Activated CD4-positive, alpha-beta T cell treated with anti-CD3 and anti-CD28 coated beads, Interleukin-2, Interleukin-6, amounts not matched to agents 100 ng/mL and 50 ng/mL, durations not matched to agents 16 hours and 8 hours (primary cell): ENCODE data around the gene CCDC124.

ENCODE experiments used
- DNase-seq: peaks from one replicate; pipeline ENCODE4 v3.0.0-alpha.2; 2020

The CCDC124 gene

DNA sequence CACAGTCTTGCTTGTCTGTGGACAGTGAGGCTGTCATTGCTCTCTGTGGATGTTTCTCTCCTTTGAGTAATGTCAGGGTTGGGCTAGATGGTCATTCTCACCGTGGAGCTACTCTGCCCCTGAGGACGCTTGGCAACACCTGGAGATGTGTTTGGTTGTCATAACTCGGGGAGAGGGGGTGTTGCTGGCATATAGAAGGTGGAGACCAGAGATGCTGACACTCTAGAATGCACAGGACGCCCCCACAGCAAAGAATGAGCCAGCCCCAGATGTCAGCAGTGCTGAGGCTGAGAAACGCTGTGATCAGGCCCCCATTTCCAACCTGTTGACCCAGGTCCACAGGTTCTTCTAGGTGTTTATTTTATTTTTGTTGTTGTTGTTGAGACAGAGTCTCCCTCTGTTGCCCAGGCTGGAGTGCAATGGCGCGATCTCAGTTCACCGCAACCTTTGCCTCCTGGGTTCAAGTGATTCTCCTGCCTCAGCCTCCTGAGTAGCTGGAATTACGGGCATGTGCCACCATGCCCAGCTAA lies 4.6 kb downstream of the CCDC124 start:
- DNase-seq, result no peak

DNA sequence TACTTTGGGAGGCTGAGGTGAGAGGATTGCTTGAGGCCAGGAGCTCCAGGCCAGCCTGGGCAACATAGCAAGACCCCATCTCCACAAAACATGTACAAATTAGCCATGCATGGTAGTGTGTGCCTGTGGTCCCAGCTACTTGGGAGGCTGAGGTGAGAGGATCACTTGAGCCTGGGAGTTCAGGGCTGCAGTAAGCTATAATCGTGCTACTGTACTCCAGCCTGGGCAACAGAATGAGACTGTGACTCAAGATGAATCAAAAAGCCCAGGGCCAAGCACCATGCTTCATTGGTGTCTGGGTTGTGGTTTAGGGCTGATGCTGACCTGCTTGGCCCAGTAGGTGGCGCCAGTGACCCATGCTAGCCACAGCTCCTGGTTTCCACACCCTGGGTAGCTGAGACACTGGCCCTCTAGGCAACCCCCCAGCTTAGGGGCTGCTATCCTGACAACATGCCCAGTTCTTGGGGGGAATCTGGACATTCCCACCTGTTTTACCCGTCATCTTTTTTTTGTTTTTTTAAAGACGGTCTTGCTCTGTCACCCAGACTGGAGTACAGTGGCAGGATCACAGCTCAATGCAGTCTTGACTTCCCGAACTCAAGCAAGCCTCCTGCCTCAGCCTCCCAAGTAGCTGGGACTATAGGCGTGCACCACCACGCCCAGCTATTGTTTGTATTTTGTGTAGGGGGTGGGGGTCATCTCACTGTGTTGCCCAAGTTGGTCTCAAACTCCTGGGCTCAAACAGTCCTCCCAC lies 5.5 kb downstream of the CCDC124 start:
- peak; percentile 87 for DNase-seq

DNA sequence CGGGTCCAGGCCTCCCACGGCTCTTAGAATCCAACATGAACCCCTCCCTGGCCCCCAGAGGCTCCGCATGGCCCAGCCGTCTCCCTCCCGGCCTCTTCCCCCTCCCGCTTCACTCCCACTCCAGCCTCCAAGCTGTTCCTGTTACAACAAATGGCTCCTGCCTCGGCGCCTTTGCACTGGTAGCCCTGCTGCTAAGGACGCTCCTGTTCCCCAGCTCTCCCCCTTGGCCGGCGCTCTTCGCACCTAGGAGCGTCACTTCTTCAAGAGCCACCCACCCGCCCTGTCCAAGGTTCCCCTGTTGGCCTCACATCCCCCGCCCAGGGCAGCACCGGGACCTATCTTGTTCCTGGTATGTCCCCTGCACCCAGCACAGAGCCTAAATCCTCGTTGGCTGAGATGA lies 9.4 kb downstream of the CCDC124 start:
- DNase-seq, result no peak

DNA sequence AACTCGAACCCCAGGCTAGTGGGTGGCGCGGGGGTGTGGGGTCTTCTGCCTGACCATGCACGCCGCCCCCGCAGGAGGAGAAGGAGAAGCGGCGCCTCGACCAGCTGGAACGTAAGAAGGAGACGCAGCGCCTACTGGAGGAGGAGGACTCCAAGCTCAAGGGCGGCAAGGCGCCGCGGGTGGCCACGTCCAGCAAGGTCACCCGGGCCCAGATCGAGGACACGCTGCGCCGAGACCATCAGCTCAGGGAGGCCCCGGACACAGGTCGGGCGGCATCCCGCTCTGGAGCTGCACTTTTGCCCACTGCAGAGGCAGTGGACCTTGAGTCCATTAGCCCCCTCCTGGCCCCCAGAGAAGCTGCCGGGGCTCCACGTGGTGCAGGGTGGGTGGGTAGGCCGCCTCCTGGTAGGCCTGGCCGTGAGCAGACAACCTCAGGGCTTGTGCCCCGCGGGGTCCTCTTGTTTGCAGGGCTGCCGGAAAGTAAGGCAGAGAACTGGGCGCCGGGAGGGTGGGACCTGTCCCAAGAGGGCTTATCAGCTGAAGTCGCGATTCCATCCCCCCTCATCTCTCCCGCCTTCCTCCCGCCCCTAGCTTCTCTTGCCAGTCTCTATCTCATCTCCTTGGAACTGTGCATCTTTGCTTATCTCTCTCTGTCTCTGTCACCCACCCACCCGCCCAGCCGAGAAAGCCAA lies 9.9 kb downstream of the CCDC124 start:
- DNase-seq, result no peak

DNA sequence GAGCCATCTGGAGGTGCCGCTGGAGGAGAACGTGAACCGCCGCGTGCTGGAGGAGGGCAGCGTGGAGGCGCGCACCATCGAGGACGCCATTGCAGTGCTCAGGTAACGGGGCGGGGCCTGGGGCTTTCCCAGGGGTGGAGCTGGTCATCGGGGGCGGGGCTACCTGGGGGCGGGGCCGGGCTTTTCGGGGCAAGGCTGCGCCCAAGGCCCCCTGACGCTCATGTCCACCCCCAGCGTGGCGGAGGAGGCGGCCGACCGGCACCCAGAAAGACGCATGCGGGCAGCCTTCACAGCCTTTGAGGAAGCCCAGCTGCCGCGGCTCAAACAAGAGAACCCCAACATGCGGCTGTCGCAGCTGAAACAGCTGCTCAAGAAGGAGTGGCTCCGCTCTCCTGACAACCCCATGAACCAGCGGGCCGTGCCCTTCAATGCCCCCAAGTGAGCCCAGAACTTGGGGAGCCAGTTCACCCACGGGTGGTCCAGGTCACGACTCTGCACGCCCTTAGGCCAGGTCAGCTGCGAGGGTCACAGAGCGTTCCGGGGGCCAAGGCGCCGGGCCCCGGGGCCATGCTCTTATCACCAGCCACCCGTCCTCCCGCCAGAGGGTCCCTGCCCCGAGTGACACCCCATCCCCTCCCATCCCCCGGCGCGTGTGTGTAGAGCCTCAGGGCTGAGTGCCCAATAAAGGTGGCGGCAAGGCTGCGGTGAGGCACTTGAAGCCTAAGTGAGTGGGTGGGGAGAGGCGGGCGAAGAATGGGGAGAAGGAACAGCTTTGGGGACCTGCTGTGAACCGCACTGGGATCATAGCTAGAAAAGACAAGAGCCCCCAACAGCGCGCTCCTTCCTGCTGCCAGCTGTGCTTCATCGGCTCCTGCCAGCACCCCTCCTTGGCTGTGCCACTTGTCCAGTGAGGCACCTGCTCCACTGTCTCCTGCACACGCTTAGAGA lies 10.7 kb downstream of the CCDC124 start:
- DNase-seq, result no peak

- DNase-seq, result no peak
Measured at GRCh38 chr19:17944301-17944700, 11.5 kb downstream of the CCDC124 start.

GRCh38 chr19:17946965-17947784 lies 14.4 kb downstream of the CCDC124 start:
- DNase-seq, result no peak

- peak; percentile 98 for DNase-seq
Measured at GRCh38 chr19:17947815-17948513, 15.1 kb downstream of the CCDC124 start.

DNA sequence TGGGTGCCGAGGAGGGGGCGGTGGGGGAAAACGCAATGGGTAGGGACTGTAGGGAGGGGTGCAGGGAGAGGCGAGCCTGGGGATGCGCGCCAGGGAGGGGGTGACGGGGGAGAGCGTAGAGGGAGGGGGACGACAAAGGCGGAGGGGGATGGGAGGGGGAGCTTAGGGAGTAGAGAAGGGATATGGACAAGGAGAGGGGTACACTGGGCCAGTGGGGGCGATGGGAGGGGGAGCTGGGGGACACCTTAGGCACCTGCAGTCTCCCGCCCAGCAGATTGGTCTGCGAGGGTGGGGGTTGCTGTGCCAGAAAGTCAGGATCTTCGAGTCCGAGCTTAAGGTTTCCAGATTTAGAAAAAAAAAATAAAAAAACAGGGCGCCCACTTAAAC lies 15.7 kb downstream of the CCDC124 start:
- no peak for DNase-seq

- no peak for DNase-seq
Measured at GRCh38 chr19:17948931-17949930, 16.4 kb downstream of the CCDC124 start.

DNA sequence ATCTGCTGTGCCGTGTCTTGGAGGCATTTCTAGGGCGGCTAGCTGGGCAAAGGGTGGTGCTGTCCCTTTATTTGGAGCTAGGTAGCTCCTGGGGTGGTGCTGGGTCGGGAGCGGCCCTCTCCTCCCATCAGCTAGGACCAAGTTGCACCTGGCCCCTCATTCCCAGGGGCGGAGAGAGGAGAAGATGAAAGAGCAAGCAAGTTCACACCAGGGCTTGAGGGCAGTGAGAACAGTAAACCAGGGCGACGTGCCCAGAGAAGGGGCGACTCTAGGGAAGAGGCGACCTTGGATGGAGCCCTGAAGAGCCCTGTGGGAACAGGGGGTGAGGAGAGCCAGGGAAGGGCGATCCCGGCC lies 17.1 kb downstream of the CCDC124 start:
- DNase-seq, result no peak

DNA sequence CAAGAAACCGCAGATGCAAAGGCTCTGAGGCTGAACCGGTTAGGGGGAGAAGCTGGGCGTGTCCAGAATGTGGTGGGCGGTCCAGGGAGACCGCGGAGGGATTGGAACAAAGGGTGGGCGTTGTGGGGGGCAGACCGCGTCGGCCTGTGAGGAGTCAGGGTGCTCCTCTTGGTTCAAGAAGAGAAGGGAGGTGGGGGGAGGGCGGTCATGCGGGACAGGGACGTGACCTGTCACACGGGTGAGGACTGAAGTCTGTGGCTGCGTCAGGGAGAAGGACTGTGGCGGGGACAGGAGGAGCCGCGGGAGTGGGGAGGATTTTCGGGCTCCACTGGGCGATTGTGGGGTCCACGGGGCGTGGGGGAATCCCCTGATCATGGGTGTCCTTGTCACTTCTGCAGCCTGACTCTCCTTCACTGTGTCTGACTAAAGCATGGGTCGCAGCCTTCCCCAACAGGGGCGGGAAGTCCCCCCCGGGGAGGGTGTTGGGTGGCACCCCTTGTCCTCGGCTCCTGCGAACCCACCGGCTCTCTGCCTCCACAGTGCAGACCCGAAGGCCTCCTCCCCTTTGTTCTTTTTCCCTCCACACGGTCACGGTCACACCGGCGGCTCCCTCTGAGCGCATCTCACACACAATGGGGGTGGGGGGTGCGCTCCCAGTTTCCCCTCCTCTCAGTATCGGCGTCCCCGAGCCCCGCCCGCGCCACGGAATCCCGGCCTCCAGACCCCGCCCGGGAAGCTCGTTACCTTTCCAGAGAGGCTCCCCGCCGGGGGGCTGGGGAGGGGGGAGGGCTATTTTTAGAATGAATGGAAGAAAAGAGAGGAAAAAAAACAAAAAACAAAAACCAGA lies 17.7 kb downstream of the CCDC124 start:
- no peak for DNase-seq

- no peak for DNase-seq
Measured at GRCh38 chr19:17951157-17951989, 18.6 kb downstream of the CCDC124 start.

GRCh38 chr19:17951990-17952976 lies 19.5 kb downstream of the CCDC124 start:
- no peak for DNase-seq

GRCh38 chr19:17953316-17953801 lies 20.5 kb downstream of the CCDC124 start:
- no peak for DNase-seq

DNA sequence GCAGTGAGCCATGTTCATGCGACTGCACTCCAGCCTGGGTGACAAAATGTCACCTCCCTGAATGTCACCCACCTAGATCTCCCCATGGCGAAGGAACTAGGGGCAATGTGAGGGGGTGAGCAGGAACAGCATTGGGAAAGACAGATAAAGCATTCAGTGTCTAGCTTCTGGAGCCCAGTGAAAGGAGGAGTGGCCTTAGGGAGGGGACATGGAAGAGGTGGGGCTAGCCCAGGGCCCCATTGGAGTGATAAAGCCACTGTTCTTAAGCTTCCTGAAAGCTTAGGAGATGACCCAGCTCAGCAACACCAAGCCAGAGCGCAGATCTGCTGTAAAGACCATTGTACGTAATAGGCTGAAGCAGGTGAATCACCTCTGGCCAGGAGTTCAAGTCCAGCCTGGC lies 21.1 kb downstream of the CCDC124 start:
- DNase-seq, result no peak

DNA sequence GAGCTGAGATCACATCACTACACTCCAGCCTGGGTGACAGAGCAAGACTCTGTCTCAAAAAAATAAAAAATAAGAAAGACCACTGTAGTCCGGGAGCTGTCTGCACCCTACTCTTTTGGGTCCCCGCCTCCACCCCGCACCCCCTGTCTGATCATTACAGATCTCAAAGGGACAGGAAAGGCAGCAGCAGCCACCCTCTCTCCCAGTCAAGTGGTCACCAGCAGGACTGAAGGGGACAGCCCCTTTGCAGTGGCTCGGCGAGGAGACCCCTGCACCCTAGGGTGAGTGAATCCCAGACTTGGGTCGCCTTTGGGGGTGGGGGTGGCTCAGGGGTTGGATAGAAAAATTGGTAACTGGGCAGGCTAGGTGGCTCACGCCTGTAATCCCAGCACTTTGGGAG lies 21.6 kb downstream of the CCDC124 start:
- no peak for DNase-seq
